ENCODE results near the gene CHCHD5.

- TF ChIP-seq CTCF (IDR thresholded peaks at IDR 0.05) (no peak), POLR2AphosphoS5 (IDR thresholded peaks at IDR 0.05) (no peak)
Measured at GRCh38 chr2:112585873-112586464, 1.6 kb downstream of the CHCHD5 start.
